Left forelimb (tissue), 1 donor: Measurements from ENCODE around the gene TSPAN18.

ENCODE experiments used
- DNase-seq: peaks from one replicate; pipeline ENCODE4 v3.0.0-alpha.2; 2018; ENCODE audit warnings: low spot score

Gene TSPAN18

DNA sequence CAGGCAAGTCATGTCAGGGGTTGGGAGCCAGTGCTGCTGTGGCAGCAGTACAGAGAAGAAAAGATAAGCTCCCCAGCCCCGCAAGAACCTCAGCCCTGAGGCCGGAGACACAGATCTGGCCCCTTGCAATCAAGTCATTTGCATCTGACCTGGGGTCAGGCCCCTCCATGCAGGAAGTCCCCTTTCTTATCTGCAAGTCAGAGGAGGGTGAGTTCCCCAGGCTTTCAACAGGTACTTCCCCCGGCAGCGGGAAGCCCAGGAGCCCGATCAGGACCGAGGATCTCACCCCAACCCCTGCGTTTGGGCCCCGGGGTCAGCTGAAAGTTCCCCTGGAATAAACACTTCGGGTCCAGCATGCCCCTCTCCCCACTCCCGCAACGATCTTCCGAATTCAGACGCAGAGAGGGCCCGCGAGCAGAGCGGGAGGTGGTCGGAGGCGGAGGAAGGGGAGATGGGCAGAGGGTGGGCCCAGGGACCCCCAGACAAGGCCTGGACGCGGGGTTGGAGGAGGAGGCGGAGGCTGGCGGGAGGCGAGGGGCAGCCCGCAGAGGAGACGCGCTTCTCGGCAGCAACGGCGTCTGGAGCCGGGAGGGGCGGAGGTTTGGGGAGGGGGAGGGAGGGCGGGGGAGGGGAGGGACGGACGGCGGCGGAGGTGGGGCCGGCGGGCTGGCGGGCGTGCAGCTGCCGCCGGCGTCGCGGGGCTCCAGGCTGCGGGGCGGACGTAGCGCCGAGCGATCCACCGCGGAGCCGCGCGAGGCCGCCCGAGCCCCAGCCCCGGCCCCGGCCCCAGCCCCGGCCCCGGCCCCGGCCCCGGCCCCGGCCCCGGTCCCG, at the start of gene TSPAN18:
TSPAN18 (plus strand) TSS at position 680 of the 831 bp plus-strand sequence. CDS start 179,455 bp downstream, outside the sequence.
- DNase-seq: no peak

- DNase-seq: no peak
These were observed 45.7 kb upstream of the TSPAN18 start for GRCh38 chr11:44680982-44681597.

- no peak for DNase-seq
These were observed 45.1 kb upstream of the TSPAN18 start for GRCh38 chr11:44681698-44682097.

DNA sequence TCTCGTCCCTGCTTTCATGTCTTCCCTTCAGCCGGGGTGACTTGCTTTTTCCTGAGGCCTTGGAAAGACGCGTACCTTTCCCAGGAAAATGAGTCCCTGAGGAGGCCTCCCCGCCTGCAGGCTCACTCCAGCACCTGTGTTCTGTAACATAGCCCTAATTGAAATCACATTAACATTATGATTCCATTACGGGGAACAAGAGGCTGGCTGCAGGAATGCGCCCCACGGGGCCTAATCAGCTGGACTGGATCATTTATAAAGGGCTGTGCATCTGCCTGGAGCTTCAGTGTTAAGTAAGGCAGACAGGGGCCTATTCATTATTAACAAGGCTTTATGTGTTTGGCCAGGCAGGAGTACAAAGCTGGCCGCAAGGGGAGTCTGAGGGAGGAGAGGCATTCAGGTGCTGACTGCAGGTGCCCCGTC, 41.9 kb upstream of the TSPAN18 start:
- DNase-seq: peak; percentile 72

DNA sequence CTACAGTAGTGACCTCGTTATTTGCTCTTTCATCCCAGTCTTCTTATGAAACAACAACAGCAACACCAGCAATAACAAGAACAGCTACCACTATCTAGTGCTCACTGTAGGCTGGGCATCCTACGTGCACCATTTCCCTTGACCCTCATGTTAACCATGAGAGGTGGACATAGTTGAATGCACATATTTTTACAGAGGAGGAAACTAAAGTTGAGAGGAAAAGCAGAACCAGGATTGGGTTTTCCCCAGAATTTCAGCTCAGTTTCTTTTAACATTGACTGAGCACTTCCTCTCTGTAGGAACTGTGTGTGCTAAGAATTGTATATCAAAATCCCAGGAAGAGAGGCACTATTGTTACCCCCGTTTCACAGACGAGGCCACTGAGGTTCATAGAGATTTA, 39.4 kb upstream of the TSPAN18 start:
- no peak for DNase-seq

- DNase-seq: no peak
These were observed 37.5 kb upstream of the TSPAN18 start for GRCh38 chr11:44689265-44689664.

- peak; percentile 44 for DNase-seq
These were observed 36.1 kb upstream of the TSPAN18 start for GRCh38 chr11:44690651-44691050.

- DNase-seq: peak; percentile 53
These were observed 34.3 kb upstream of the TSPAN18 start for GRCh38 chr11:44692460-44692859.

GRCh38 chr11:44693654-44694119, 33.1 kb upstream of the TSPAN18 start:
- peak; percentile 63 for DNase-seq

DNA sequence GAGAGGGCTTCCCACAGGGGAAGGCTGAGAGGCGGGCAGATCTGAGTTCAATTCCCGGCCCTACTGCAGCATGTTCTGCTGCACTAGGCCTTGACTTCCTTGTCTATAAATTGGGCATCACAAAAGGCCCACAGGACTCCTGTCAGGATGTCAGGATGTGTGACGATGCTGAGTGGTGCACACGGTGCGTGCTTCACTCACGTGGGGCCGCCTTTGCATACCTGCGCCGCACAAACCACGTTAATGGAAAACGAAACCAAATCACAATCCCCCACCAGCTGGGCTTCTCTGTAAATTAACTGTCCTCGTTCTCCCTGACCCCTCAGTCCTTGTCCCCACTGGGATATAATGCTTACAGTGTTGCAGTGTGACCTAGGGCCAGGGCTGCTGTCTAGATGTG, 32.3 kb upstream of the TSPAN18 start:
- DNase-seq: no peak

DNA sequence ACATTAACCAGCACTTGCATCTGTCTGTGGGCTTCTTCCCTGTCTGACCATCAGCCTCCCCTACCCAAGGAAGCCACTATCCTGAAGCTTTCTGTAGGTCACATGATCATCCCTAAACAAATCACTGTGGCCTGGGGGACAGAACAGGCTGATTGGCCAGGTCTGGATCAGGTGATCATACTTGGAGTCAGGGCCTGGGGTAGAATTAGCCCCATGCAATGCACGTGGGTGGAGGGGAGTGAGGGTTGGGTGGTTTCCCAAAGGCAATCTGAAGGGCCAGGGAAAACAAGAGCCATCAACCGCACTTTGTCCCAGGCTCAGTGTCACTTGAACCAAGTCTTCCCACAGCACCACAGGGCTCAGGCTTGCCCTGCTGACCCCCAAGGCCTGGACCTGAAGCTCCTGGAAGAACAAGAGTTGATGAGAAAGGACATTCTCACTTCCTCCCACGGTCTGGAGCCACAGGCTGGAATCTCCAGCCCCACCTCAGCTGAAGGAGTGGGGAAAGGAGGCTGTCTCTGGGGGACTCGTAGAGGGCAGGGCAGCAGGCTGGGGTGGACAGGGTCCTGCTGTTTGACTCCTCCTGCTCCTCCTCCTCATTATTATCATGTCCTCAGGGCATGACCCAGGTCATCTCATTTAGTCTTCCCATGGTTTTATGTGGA, 31.5 kb upstream of the TSPAN18 start:
- no peak for DNase-seq

DNA sequence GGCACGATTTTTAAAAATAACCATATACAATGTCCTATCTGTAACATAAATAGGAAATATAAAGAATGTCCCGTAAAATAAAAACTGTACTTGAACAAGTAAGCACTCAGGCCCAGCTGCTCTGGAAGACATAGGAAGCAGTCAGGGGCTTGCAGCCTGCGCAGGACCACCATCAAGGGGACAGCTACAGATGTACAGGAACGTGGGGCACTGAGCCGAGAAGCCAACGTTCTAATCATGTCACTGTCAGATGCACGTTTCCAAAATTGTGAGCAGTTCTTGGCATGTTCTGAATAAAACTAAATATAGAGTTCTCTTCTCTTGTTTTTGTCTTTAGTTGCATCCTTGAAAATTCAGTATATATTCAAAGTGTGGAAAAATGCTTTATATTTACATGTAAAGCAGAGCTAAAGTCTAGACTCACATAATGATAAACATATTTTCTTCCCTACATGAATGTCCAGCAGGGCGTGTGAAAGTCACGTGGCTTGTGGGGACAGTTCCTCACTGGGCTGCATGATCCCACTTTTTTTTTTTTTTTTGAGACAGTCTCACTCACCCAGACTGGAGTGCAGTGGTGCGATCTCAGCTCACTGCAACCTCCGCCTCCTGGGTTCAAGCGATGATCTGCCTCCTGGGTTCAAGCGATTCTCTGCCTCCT, 28.4 kb upstream of the TSPAN18 start:
- DNase-seq: no peak

DNA sequence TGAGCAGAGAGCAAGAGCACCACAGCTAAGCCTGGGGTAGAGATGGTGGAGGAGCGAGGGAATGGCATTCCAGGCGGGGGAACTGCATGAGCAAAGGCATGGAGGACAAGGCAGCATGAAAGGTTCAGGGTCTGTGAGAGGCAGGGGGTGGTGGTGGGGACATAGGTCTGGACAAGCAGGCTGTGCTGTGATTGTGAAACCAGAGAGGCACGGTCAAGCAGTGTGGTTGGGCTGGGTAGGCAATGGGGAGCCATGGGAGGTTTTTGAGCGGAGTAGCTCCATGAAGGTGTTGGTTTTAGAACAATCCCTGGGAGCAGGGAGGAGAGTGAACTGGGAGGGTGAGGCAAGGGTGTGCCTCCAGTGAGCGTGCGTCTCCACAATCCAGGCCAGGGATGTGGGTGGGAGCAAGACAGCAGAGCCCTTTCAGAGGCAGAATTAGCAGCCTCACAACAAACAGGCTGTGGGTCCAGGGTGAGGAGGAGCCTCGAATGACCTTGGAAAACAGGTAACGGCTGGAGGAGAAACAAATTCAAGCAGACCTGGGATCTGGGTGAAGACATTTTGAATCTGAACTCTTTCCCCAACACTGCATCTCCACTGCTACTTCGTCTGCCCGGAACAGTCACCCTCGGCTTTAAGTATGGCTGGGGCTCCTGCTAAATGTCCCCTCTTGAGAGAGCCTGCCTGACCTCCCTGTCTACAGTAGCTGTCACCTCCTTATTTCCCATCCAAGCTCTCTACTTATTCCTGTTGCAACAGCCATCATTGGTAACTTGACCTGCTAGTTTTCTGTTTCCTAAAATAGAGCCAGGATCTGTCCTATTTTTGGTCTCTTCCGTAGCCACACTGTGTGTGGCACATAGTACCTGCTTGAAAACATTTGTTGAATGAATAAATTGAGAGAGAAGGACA, 27.0 kb upstream of the TSPAN18 start:
- DNase-seq: no peak

GRCh38 chr11:44701276-44701675, 25.5 kb upstream of the TSPAN18 start:
- no peak for DNase-seq

DNA sequence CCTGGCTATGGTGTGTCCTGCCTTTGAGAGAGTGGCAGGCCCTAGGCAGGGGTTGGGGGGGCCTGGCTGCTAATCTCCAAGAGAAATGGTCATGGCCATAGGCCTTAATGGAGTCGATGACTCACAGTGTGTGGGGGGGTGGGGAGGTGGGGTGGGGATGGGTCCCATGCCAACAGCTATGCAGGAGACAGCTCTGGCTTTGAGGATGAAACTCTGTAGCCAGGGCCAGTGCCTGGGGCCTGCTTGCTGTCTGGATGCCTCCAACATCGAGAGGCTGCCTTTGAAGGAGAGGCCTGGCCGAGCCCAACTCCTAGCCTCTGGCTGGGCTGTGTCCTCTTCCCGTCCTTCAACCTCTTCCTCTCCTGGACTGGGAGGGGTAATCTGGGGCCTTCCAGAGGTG, 23.9 kb upstream of the TSPAN18 start:
- DNase-seq: no peak

GRCh38 chr11:44707094-44707493, 19.7 kb upstream of the TSPAN18 start:
- no peak for DNase-seq

GRCh38 chr11:44708009-44708408, 18.8 kb upstream of the TSPAN18 start:
- no peak for DNase-seq

- no peak for DNase-seq
These were observed 18.1 kb upstream of the TSPAN18 start for GRCh38 chr11:44708523-44709280.

GRCh38 chr11:44709281-44709562, 17.5 kb upstream of the TSPAN18 start:
- DNase-seq: no peak

- no peak for DNase-seq
These were observed 16.8 kb upstream of the TSPAN18 start for GRCh38 chr11:44709966-44710365.
